H1 (cell line): ENCODE data around the gene TCTN3. TPM values are rescaled to one million over a fixed set of nuclear protein-coding genes. Genes with fewer than 3 reads are reported as not detected.

Experiments used
- ATF3 ChIP-seq: IDR thresholded peaks from 2 replicates; pipeline ENCODE4 v1.6.1; 2011; ENCODE audit warnings: low read depth, mild to moderate bottlenecking, low read length; ENCODE audit not compliant: insufficient read depth
- MAFK ChIP-seq: IDR thresholded peaks from 2 replicates; pipeline ENCODE4 v1.6.1; 2012; ENCODE audit warnings: low read depth, mild to moderate bottlenecking, improper control_type of control experiment, low read length
- MAX ChIP-seq: IDR thresholded peaks from 2 replicates; pipeline ENCODE4 v1.6.1; 2012; ENCODE audit warnings: inconsistent platforms
- PHF8 ChIP-seq: fragments of 200-600 bp; sonication (generic); conservative IDR thresholded peaks from 2 replicates; pipeline ENCODE4 v1.7.1; 2012; ENCODE audit warnings: low read depth, mild to moderate bottlenecking, inconsistent platforms, low read length, moderate library complexity
- POLR2A ChIP-seq, 2 experiments: IDR thresholded peaks; 1 replicate in 1 of 2; 2 replicates in 1 of 2; pipeline ENCODE4 v1.6.1; 2011; ENCODE audit warnings: low read depth in 2 of 2, low read length in 2 of 2, mild to moderate bottlenecking in 2 of 2; ENCODE audit errors: control extremely low read depth in 1 of 2
- RAD21 ChIP-seq, 2 experiments: IDR thresholded peaks in 1 of 2; conservative IDR thresholded peaks in 1 of 2; 2 replicates each; pipeline ENCODE4 v1.6.1; 2011; ENCODE audit warnings: low read depth in 2 of 2, low read length in 2 of 2, improper control_type of control experiment in 1 of 2, inconsistent platforms in 1 of 2, mild to moderate bottlenecking in 1 of 2, moderate library complexity in 1 of 2
- SP2 ChIP-seq: IDR thresholded peaks from 2 replicates; pipeline ENCODE4 v1.6.1; 2012; ENCODE audit warnings: mild to moderate bottlenecking, low read length, inconsistent platforms
- TBP ChIP-seq: IDR thresholded peaks from 2 replicates; pipeline ENCODE4 v1.6.1; 2011; ENCODE audit warnings: low read depth, low read length, improper control_type of control experiment
- TEAD4 ChIP-seq: IDR thresholded peaks from 2 replicates; pipeline ENCODE4 v1.6.1; 2012; ENCODE audit warnings: low read depth, low read length, inconsistent platforms, mixed read lengths
- polyA plus RNA-seq, 7 experiments: library from polyadenylated mRNA; depleted of rRNA in 3 of 7; stranded (reverse) in 5 of 7; unstranded in 2 of 7; fragments of >200 nt in 5 of 7; fragments of 200-250 nt in 2 of 7; gene quantifications; 1 replicate in 5 of 7; 2 replicates in 1 of 7; 4 replicates in 1 of 7; pipeline versions ENCODE4 v1.2.1 to v1.2.3, GENCODE V29; 2011 to 2013; ENCODE audit warnings: missing spikeins in 2 of 7, mixed read lengths in 2 of 7
- total RNA-seq: library from RNA; stranded (reverse); fragmentation: NEBNext Ultra II Directional; extraction: Animal tissue kit (Norgen Biotek cat#: 25700); gene quantifications from 2 replicates; pipeline ENCODE4 v1.2.1, GENCODE V29; 2021
- TF ChIP-seq, protein P1 (sequence below): fragments of 300-600 bp; sonication (generic); IDR thresholded peaks from 2 replicates; pipeline ENCODE4 v1.7.1; 2012; ENCODE audit warnings: low read length, moderate library complexity, mild to moderate bottlenecking, inconsistent platforms; ENCODE audit not compliant: insufficient replicate concordance

TCTN3 gene
- total and polyA plus RNA-seq, 2 of the 8 experiments (the other 6 are each of a cell fraction or from before 2014, with no cell fraction given): 34.7 to 39.8 TPM

DNA sequence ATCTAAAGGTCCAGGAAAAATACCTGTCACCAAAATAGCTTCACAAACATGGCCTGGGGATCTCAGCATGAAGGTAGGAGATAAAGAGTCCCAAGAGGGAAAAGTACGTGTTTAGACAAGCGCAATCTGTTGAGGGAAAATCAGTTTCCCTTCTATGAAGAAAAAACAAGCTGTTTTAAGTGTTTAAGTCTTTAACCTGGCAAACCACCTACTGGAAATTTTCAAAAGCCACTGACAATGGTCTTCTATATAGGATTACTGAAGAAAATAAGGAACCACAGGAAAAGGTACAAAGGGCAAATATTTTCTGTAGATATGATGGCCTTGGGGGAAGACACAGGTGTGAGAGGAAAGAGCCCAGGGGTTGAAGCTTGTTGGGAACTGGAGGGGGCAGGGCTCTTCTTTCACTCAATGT lies 58.4 kb downstream of the TCTN3 start (continued):
- TF ChIP-seq, protein P1, sequence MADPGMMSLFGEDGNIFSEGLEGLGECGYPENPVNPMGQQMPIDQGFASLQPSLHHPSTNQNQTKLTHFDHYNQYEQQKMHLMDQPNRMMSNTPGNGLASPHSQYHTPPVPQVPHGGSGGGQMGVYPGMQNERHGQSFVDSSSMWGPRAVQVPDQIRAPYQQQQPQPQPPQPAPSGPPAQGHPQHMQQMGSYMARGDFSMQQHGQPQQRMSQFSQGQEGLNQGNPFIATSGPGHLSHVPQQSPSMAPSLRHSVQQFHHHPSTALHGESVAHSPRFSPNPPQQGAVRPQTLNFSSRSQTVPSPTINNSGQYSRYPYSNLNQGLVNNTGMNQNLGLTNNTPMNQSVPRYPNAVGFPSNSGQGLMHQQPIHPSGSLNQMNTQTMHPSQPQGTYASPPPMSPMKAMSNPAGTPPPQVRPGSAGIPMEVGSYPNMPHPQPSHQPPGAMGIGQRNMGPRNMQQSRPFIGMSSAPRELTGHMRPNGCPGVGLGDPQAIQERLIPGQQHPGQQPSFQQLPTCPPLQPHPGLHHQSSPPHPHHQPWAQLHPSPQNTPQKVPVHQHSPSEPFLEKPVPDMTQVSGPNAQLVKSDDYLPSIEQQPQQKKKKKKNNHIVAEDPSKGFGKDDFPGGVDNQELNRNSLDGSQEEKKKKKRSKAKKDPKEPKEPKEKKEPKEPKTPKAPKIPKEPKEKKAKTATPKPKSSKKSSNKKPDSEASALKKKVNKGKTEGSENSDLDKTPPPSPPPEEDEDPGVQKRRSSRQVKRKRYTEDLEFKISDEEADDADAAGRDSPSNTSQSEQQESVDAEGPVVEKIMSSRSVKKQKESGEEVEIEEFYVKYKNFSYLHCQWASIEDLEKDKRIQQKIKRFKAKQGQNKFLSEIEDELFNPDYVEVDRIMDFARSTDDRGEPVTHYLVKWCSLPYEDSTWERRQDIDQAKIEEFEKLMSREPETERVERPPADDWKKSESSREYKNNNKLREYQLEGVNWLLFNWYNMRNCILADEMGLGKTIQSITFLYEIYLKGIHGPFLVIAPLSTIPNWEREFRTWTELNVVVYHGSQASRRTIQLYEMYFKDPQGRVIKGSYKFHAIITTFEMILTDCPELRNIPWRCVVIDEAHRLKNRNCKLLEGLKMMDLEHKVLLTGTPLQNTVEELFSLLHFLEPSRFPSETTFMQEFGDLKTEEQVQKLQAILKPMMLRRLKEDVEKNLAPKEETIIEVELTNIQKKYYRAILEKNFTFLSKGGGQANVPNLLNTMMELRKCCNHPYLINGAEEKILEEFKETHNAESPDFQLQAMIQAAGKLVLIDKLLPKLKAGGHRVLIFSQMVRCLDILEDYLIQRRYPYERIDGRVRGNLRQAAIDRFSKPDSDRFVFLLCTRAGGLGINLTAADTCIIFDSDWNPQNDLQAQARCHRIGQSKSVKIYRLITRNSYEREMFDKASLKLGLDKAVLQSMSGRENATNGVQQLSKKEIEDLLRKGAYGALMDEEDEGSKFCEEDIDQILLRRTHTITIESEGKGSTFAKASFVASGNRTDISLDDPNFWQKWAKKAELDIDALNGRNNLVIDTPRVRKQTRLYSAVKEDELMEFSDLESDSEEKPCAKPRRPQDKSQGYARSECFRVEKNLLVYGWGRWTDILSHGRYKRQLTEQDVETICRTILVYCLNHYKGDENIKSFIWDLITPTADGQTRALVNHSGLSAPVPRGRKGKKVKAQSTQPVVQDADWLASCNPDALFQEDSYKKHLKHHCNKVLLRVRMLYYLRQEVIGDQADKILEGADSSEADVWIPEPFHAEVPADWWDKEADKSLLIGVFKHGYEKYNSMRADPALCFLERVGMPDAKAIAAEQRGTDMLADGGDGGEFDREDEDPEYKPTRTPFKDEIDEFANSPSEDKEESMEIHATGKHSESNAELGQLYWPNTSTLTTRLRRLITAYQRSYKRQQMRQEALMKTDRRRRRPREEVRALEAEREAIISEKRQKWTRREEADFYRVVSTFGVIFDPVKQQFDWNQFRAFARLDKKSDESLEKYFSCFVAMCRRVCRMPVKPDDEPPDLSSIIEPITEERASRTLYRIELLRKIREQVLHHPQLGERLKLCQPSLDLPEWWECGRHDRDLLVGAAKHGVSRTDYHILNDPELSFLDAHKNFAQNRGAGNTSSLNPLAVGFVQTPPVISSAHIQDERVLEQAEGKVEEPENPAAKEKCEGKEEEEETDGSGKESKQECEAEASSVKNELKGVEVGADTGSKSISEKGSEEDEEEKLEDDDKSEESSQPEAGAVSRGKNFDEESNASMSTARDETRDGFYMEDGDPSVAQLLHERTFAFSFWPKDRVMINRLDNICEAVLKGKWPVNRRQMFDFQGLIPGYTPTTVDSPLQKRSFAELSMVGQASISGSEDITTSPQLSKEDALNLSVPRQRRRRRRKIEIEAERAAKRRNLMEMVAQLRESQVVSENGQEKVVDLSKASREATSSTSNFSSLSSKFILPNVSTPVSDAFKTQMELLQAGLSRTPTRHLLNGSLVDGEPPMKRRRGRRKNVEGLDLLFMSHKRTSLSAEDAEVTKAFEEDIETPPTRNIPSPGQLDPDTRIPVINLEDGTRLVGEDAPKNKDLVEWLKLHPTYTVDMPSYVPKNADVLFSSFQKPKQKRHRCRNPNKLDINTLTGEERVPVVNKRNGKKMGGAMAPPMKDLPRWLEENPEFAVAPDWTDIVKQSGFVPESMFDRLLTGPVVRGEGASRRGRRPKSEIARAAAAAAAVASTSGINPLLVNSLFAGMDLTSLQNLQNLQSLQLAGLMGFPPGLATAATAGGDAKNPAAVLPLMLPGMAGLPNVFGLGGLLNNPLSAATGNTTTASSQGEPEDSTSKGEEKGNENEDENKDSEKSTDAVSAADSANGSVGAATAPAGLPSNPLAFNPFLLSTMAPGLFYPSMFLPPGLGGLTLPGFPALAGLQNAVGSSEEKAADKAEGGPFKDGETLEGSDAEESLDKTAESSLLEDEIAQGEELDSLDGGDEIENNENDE: no peak
- TF ChIP-seq TBP (no peak), POLR2A (IDR thresholded peaks at IDR 0.05; ENCODE audit: control extremely low read depth in 1 of 2, low read depth in 2 of 2, low read length in 2 of 2) (no peak), SP2 (no peak), RAD21 (IDR thresholded peaks at IDR 0.05 in 1 of 2, conservative IDR thresholded peaks at IDR 0.05 in 1 of 2; ENCODE audit: low read depth in 2 of 2, low read length in 2 of 2) (no peak), MAFK (no peak), ATF3 (no peak), PHF8 (no peak), TEAD4 (no peak), MAX (no peak)
